ENCODE results near the gene LSM14A. TPM values are rescaled to one million over a fixed set of nuclear protein-coding genes. Genes with fewer than 3 reads are reported as not detected.

Gene LSM14A
- total and polyA plus RNA-seq, 2 of the 8 experiments (the other 6 are each of a cell fraction or from before 2014, with no cell fraction given), result 117 to 195 TPM

- no peak overlapping the region for H2BK20ac ChIP-seq (ENCODE audit: low read length)
- H3K23me2 ChIP-seq (ENCODE audit: low read depth, low read length), result no peaks in the 10 kb centered on the region
- H3K18ac ChIP-seq (ENCODE audit: extremely low read depth, low read length), result no peak overlapping the region
- no peak overlapping the region for H2BK120ac ChIP-seq (replicated peaks; ENCODE audit: low read depth, low read length)
- no peak overlapping the region for H3K4ac ChIP-seq (replicated peaks; ENCODE audit: insufficient read length, low read depth, low read length)
- no peak overlapping the region for H2BK15ac ChIP-seq (ENCODE audit: low read length)
- no peaks in the 10 kb centered on the region for H3K4me1 ChIP-seq (replicated peaks in 1 of 4; ENCODE audit: control insufficient read depth in 3 of 4, insufficient read depth in 4 of 4, low read length in 3 of 4)
- no peaks in the 10 kb centered on the region for H3K27me3 ChIP-seq (replicated peaks in 1 of 4; ENCODE audit: control insufficient read depth in 3 of 4, extremely low read depth in 1 of 4, insufficient read depth in 3 of 4, low read length in 3 of 4)
- no peak overlapping the region for H4K91ac ChIP-seq (replicated peaks; ENCODE audit: insufficient read length, low read length)
- no peaks in the 10 kb centered on the region for H3K79me2 ChIP-seq (ENCODE audit: control insufficient read depth in 1 of 2, insufficient read depth in 2 of 2, low read length in 2 of 2)
- H3K56ac ChIP-seq (replicated peaks; ENCODE audit: insufficient read length, low read depth, low read length), result no peak overlapping the region
- WGBS, 2 experiments (ENCODE audit: extremely low coverage in 1 of 2, insufficient coverage in 1 of 2, insufficient read length in 1 of 2, insufficient replicate concordance in 2 of 2, low coverage in 1 of 2, low lambda C conversion rate in 2 of 2, missing lambda C conversion rate in 1 of 2), result 21% methylated on average over 7 of the region's 7 CpGs; no CpG with 5 or more reads in 1 of the 2 experiments
- H3K4me2 ChIP-seq (ENCODE audit: insufficient read depth in 1 of 2, low read depth in 2 of 2, low read length in 2 of 2), result peak overlapping the region in 1 of 2 experiments; percentile 30; a peak in 1 of 4 replicates
- peak in 1 of 2 experiments; percentile 53 for DNase-seq (ENCODE audit: low read depth in 1 of 2, low spot score in 2 of 2)
- no peak overlapping the region for H3K27ac ChIP-seq (ENCODE audit: low read depth, low read length)
- H3K4me3 ChIP-seq (ENCODE audit: extremely low read depth in 1 of 4, insufficient read depth in 2 of 4, low read depth in 3 of 4, low read length in 4 of 4), result no peak overlapping the region
- CTCF ChIA-PET (ENCODE audit: partially characterized antibody), result interaction anchor here (0.6 to 8.0 kb wide), 31 partner anchors 9 to 729 kb away, joined by 3 to 66 read pairs (median 4); no protein-coding TSS in a partner anchor
- no peak overlapping the region for H4K8ac ChIP-seq (ENCODE audit: extremely low read depth, insufficient read depth, low read length)
- H3K36me3 ChIP-seq (ENCODE audit: control insufficient read depth in 2 of 4, insufficient read depth in 4 of 4, low read length in 3 of 4), result no peaks in the 10 kb centered on the region
- POLR2A ChIA-PET (ENCODE audit: partially characterized antibody), result interaction anchor here (1.0 to 3.9 kb wide), 4 partner anchors 9 to 368 kb away, joined by 4 to 11 read pairs (median 5); partner anchors contain the start of gene LSM14A
- no peak overlapping the region for H4K5ac ChIP-seq (ENCODE audit: insufficient read length, low read depth, low read length)
- H2AFZ ChIP-seq (ENCODE audit: low read length), result peak overlapping the region; percentile 99
- no peak overlapping the region for H3K23ac ChIP-seq (ENCODE audit: insufficient read length)
- no peak overlapping the region for H3K14ac ChIP-seq (ENCODE audit: insufficient read length)
- FAIRE-seq, result peak; percentile 95
- H3K9ac ChIP-seq (replicated peaks in 1 of 4; ENCODE audit: extremely low read depth in 1 of 4, low read depth in 3 of 4, low read length in 3 of 4), result no peak overlapping the region
- H2AK5ac ChIP-seq (ENCODE audit: low read depth, low read length), result no peak overlapping the region
- TF ChIP-seq CTCF (IDR thresholded peaks at IDR 0.05; ENCODE audit: control extremely low read depth in 1 of 3, insufficient read depth in 1 of 3, low read depth in 1 of 3, low read length in 3 of 3) (peak; percentile 57 to 87 (median 81)), CHD2 (IDR thresholded peaks at IDR 0.05; ENCODE audit: low read length) (no peak), KDM4A (IDR thresholded peaks at IDR 0.05; ENCODE audit: low read depth, low read length, severe bottlenecking) (no peak), TEAD4 (IDR thresholded peaks at IDR 0.05; ENCODE audit: low read depth, low read length) (0 out of 2 replicates have a peak, but pooled peaks have one; percentile 42), RAD21 (IDR thresholded peaks at IDR 0.05 in 1 of 2, conservative IDR thresholded peaks at IDR 0.05 in 1 of 2; ENCODE audit: low read depth in 2 of 2, low read length in 2 of 2) (peak; percentile 91 to 92), EGR1 (IDR thresholded peaks at IDR 0.05; ENCODE audit: borderline replicate concordance, low read depth, low read length) (no peak)
- H4K20me1 ChIP-seq (replicated peaks in 1 of 2; ENCODE audit: control insufficient read depth in 1 of 2, insufficient read depth in 2 of 2, low read length in 2 of 2), result no peaks in the 10 kb centered on the region
- H3K9me3 ChIP-seq (ENCODE audit: insufficient read depth in 2 of 2, low read depth in 1 of 2, low read length in 1 of 2), result peaks cover 0 to 6% of the 10 kb centered on the region in 2 experiments; a peak in 1 of 4 replicates
- H2BK12ac ChIP-seq (ENCODE audit: low read depth, low read length), result no peak overlapping the region
- H2BK5ac ChIP-seq (ENCODE audit: low read depth, low read length), result no peak overlapping the region
- H3K79me1 ChIP-seq (ENCODE audit: low read depth, low read length), result no peaks in the 10 kb centered on the region
Measured at GRCh38 chr19:34145741-34146202, 26.5 kb upstream of the LSM14A start.
